HL-60 (cell line): ENCODE measurements around the gene ANKS1B.

Experiments
- POLR2AphosphoS5 ChIP-seq: IDR thresholded peaks from 2 replicates; pipeline ENCODE4 v1.6.1; 2012; ENCODE audit warnings: low read depth
- TF ChIP-seq, protein P1 (sequence below): IDR thresholded peaks from 2 replicates; pipeline ENCODE4 v1.6.1; 2012; ENCODE audit warnings: low read depth; ENCODE audit not compliant: insufficient replicate concordance
- TF ChIP-seq, protein P2 (sequence below): IDR thresholded peaks from one replicate; pipeline ENCODE4 v1.5.1; 2011; ENCODE audit warnings: low read length, control low read depth, inconsistent platforms; ENCODE audit not compliant: insufficient read depth

DNA sequence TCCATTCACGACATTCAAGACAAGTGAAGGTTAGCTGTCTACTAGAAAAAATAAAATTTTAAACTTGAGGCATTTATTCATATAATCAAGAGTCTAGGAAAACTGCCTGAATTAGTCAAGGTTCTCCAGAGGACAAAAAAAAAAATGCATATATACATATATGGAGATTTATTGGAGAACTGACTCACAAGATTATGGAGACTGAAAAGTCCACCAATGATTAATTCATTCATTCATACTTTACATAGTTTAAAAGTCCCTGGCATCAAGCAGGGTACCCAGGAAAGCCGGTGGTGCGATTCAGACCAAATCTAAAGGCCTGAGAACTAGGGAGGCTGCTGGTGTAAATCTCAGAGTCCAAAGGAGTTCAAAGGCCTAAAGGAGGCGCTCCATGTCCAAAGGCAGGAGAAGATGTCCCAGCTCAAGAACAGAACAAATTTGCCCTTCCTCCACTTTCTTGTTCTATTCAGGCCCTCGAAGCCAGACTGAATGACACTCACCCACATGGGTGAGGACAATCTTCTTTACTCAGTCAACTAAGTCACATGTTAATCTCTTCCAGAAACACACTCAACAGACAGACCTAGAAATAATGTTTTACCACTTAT, 64.3 kb downstream of the ANKS1B start:
- TF ChIP-seq, protein P1, sequence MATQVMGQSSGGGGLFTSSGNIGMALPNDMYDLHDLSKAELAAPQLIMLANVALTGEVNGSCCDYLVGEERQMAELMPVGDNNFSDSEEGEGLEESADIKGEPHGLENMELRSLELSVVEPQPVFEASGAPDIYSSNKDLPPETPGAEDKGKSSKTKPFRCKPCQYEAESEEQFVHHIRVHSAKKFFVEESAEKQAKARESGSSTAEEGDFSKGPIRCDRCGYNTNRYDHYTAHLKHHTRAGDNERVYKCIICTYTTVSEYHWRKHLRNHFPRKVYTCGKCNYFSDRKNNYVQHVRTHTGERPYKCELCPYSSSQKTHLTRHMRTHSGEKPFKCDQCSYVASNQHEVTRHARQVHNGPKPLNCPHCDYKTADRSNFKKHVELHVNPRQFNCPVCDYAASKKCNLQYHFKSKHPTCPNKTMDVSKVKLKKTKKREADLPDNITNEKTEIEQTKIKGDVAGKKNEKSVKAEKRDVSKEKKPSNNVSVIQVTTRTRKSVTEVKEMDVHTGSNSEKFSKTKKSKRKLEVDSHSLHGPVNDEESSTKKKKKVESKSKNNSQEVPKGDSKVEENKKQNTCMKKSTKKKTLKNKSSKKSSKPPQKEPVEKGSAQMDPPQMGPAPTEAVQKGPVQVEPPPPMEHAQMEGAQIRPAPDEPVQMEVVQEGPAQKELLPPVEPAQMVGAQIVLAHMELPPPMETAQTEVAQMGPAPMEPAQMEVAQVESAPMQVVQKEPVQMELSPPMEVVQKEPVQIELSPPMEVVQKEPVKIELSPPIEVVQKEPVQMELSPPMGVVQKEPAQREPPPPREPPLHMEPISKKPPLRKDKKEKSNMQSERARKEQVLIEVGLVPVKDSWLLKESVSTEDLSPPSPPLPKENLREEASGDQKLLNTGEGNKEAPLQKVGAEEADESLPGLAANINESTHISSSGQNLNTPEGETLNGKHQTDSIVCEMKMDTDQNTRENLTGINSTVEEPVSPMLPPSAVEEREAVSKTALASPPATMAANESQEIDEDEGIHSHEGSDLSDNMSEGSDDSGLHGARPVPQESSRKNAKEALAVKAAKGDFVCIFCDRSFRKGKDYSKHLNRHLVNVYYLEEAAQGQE: no peak
- TF ChIP-seq, protein P2, sequence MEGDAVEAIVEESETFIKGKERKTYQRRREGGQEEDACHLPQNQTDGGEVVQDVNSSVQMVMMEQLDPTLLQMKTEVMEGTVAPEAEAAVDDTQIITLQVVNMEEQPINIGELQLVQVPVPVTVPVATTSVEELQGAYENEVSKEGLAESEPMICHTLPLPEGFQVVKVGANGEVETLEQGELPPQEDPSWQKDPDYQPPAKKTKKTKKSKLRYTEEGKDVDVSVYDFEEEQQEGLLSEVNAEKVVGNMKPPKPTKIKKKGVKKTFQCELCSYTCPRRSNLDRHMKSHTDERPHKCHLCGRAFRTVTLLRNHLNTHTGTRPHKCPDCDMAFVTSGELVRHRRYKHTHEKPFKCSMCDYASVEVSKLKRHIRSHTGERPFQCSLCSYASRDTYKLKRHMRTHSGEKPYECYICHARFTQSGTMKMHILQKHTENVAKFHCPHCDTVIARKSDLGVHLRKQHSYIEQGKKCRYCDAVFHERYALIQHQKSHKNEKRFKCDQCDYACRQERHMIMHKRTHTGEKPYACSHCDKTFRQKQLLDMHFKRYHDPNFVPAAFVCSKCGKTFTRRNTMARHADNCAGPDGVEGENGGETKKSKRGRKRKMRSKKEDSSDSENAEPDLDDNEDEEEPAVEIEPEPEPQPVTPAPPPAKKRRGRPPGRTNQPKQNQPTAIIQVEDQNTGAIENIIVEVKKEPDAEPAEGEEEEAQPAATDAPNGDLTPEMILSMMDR: no peak
- TF ChIP-seq POLR2AphosphoS5: no peak
